ENCODE results near the gene OBSCN. TPM values are rescaled to one million over a fixed set of nuclear protein-coding genes. Genes with fewer than 3 reads are reported as not detected.

OBSCN gene
- polyA plus RNA-seq, 4 donors: 16.5 to 49.7 (median 34.5) TPM

GRCh38 chr1:228336308-228337030 lies 128.6 kb downstream of the OBSCN start:
- DNase-seq (ENCODE audit: low read depth in 4 of 4, low spot score in 2 of 4): no peak

GRCh38 chr1:228337031-228337564 lies 129.3 kb downstream of the OBSCN start:
- no peak for DNase-seq (ENCODE audit: low read depth in 4 of 4, low spot score in 2 of 4)

- DNase-seq (ENCODE audit: low read depth in 4 of 4, low spot score in 2 of 4): no peak
Observed at GRCh38 chr1:228337711-228338520, 130.1 kb downstream of the OBSCN start.

GRCh38 chr1:228338521-228339051 lies 130.7 kb downstream of the OBSCN start:
- DNase-seq (ENCODE audit: low read depth in 4 of 4, low spot score in 2 of 4): no peak

GRCh38 chr1:228339059-228339704 lies 131.3 kb downstream of the OBSCN start:
- no peak for DNase-seq (ENCODE audit: low read depth in 4 of 4, low spot score in 2 of 4)

GRCh38 chr1:228339766-228340685 lies 132.2 kb downstream of the OBSCN start:
- no peak for DNase-seq (ENCODE audit: low read depth in 4 of 4, low spot score in 2 of 4)

- DNase-seq (ENCODE audit: low read depth in 4 of 4, low spot score in 2 of 4): no peak
Observed at GRCh38 chr1:228340686-228341449, 133.0 kb downstream of the OBSCN start.

GRCh38 chr1:228341450-228341813 lies 133.6 kb downstream of the OBSCN start:
- DNase-seq (ENCODE audit: low read depth in 4 of 4, low spot score in 2 of 4): no peak

- DNase-seq (ENCODE audit: low read depth in 4 of 4, low spot score in 2 of 4): no peak
Observed at GRCh38 chr1:228341814-228342626, 134.2 kb downstream of the OBSCN start.

- DNase-seq (ENCODE audit: low read depth in 4 of 4, low spot score in 2 of 4): no peak
Observed at GRCh38 chr1:228342627-228343190, 134.9 kb downstream of the OBSCN start.

- DNase-seq (ENCODE audit: low read depth in 4 of 4, low spot score in 2 of 4): no peak
Observed at GRCh38 chr1:228343191-228343661, 135.4 kb downstream of the OBSCN start.

GRCh38 chr1:228344631-228345072 lies 136.8 kb downstream of the OBSCN start:
- DNase-seq (ENCODE audit: low read depth in 4 of 4, low spot score in 2 of 4): no peak

- no peak for DNase-seq (ENCODE audit: low read depth in 4 of 4, low spot score in 2 of 4)
Observed at GRCh38 chr1:228345201-228345930, 137.5 kb downstream of the OBSCN start.

GRCh38 chr1:228346731-228347130 lies 138.9 kb downstream of the OBSCN start:
- DNase-seq (ENCODE audit: low read depth in 4 of 4, low spot score in 2 of 4): no peak

GRCh38 chr1:228347181-228347580 lies 139.3 kb downstream of the OBSCN start:
- no peak for DNase-seq (ENCODE audit: low read depth in 4 of 4, low spot score in 2 of 4)

- DNase-seq (ENCODE audit: low read depth in 4 of 4, low spot score in 2 of 4): no peak
Observed at GRCh38 chr1:228348708-228349467, 141.0 kb downstream of the OBSCN start.
